GM18907 (cell line): ENCODE data around the gene MRPS5.
A peak's percentile ranks its signal among the peaks of the same experiment; 100 is the strongest.

ENCODE experiments used
- ATAC-seq: cut with Tn5 transposase; IDR thresholded peaks from one replicate; pipeline ENCODE4 v1.9.1; 2021; ENCODE audit warnings: mild to moderate bottlenecking, moderate library complexity; ENCODE audit not compliant: unreplicated experiment

MRPS5 gene

DNA sequence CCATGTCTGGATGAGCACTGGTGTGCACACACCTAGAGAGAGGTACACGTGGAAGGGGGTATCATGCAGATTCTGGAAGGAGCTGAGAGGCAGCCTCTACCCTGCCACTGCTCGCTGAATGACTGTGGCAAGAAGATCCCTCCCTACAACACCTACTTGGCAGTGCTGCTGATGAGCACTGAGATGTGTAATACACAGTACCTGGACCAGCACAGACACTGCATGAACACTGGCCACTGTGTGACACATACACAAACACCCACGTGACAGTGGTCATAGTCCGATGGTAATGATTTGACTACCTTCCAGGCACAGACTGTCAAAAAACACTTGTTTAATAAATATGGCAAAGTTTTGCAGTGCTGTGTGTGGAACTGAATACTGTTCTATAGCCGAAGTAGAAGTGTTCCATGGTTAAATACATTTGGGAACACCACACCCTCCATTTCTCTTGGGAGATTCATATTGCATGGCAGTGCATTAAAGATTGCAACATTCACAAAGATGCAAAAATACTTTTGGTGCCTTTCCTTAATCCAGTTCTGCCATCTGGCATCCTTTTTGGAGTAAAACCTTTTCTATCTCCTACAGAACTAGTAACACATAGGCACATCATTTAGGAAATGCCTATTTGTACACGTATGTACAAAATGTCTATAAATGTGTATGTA lies 29.6 kb downstream of the MRPS5 start:
- ATAC-seq = no peak

DNA sequence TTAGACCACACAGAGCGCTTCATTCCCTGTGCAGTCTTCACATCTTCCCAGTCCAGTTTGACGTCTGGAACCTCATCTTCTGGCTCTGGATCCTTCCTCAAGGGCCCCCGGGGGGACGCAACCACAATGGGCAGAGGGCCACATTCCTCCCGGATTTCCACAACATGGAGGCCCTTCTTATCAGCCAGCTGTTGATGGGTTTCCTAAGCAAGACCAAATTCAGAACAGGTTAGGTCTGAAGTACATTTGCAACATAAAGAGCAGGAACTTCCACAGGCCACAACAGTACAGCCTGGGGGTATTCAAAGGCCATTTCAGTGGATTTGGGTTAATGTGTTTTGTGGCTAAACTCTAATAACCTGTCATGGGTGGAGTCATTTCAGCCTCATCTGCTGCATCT lies 34.2 kb downstream of the MRPS5 start:
- no peak for ATAC-seq

DNA sequence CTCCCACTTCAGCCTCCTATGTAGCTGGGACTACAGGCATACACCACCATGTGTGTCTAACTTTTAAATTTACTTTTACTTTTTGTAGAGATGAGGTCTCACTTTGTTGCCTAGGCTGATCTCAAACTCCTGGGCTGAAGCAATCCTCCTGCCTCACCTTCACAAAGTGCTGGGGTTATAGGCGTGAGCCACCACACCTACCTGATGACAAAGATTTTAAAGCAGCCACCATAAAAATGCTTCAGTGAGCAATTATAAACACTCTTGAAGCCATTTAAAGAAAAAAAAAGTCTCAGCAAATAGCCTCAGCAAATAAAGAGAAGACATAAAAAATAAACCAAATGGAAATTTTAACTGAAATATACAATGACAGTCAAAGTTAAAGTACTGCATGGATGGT lies 35.6 kb downstream of the MRPS5 start:
- no peak for ATAC-seq

DNA sequence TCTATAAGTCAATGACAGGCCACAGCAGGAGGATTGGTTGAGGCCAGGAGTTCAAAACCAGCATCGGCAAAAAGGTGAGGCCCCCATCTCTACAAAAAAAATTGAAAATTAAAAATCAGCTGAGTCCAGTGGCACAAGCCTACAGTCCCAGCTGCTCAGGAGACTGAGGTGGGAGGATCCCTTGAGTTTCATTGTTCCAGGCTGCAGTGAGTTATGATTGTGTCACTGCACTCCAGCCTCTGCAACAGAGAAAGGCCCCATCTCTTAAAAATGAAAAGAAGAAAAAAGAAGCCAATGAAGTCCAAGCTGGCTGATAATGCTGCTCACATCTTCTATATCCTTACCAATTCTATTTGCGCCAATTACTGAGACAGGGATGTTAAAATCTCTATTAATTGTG lies 39.1 kb downstream of the MRPS5 start:
- no peak for ATAC-seq

DNA sequence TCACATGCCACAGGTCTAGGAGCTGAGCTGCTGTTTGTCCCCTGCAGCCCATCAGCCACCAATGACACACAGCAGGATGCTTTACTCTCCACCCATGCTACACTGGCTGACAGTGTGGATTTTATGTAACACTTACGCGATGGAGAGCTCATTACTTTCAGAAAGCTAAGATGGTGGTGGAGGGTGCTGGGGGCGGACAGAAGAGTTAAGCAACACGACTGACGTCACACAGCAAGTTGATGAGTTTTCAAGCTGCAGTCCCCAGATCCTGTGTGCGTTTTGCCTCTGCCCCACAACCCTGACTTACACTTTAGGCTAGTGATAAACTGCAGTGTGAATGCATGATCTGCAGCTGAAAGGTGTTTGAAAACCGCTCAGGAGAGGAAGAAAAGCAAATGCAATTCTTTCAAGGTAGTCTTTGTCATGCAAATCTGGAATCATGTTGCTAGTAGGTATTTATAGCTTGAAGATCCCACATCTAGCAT lies 42.4 kb downstream of the MRPS5 start:
- no peak for ATAC-seq

DNA sequence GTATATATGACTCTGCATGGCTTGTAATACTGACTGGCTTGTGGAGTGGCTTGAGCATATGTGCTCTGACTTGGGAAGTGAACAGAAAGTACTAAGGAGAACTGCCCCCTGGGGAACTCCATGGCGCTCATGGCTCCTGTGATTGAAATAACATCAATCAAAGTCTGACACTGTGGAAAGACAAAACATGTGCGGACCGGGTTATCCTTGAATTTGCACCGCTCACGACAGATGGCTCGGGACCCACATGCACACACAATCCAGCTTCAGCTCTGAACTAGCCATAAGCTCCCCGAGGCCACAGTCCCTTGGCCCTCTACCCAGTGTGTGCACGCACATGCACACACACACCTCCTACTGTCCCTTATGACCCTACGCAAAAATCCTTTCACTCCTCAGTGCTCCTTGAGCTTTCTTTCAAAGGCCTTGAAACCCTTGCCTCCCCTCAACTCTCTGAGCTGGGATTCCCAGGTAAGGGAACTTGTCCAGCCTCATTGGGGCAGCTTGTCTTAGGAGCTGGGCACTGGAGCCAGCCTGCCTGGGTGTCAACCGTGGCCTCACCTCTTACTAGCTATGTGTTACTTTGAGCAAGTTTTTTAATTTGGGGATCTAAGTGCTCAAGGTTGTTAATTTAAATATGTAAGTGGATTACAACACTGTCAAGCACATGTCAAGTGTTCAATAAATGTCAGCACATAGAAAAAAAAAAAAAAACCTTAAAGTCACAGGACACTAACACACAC lies 43.6 kb downstream of the MRPS5 start:
- ATAC-seq = no peak

DNA sequence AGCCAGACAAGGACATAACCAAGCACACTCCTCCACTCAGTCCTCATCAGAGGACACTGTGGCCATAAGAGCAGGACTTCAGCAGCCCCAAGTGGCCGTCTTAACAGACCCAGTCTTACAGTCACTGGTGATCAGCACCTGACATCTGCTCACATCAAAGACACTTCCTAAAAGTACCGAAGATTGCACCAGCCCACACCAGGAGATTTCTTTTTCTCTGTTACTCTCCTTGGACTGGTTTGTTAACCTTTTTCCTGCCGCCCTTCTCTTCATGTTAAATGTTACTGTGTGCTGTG lies 44.1 kb downstream of the MRPS5 start:
- ATAC-seq = no peak

DNA sequence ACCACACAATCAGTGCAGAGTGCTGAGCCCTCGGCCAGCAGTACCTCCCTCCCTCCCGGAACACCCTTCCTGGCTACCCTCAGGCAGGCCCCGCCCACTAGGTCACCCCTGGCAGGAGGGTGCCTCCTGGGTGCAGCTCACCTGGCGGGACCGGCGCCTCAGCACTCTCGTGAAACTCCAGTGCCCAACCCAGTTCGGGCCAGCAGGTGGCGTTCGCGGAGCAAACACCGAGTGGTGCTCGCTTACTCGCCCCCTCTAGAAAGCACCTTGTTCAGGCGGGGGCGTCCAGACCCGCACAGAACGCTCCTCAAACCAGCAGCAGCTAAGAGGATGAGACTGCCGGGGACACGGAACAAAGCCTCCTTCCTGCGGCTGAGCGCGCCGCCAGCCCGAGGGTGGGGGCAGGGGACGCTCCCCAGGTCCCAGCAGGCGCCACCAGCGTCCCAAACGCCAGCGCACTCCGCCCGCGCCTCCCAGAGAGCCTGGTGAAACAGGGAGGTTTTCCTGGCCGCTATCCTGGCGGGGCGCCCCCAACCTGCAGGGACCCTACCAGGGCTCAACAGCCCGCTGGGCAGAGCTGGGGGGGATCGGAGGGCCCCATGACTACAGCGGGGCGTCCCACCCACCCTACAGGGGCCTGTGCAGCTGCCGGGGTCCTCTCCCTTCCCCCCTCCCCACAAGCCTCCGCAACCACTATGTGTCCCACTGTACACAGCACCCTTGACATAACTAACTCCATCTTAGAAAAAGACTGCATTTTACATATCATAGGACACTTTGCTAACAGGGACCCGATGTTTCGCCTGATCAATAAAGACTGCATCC lies 44.7 kb downstream of the MRPS5 start:
- peak; percentile 86 for ATAC-seq

DNA sequence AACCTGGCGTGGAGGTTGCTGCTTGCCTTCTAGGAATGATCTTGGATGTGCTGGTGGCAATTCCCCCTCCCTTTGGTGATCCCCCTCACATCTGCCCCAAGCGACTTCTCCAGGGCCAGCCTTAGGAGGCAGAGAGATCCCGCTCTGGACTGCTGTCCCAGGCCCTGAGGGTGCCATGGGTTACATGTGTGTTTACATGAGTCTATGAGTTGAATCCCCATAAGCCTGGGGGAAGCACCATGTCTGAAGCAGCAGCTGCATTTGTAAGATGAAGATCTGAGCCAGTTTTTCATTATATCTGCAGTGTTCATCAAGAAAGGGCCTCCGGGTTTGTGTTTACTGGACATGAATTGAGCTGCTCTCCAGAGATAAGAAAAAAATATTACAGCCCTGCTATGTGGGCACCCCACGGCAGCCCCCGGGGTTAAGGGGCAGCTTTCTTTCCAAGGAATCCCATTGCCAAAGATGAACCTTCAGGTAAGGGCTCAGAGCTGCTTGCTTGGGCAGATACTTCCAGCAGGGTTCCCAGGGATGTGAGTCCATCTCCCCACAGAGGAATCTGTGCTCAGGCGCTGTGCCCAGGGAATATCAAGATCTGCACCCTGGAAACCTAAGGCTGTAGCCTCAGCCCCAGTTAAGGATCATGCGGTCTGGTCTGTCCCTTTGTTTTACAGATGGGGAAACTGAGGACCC lies 46.0 kb downstream of the MRPS5 start:
- ATAC-seq = no peak

DNA sequence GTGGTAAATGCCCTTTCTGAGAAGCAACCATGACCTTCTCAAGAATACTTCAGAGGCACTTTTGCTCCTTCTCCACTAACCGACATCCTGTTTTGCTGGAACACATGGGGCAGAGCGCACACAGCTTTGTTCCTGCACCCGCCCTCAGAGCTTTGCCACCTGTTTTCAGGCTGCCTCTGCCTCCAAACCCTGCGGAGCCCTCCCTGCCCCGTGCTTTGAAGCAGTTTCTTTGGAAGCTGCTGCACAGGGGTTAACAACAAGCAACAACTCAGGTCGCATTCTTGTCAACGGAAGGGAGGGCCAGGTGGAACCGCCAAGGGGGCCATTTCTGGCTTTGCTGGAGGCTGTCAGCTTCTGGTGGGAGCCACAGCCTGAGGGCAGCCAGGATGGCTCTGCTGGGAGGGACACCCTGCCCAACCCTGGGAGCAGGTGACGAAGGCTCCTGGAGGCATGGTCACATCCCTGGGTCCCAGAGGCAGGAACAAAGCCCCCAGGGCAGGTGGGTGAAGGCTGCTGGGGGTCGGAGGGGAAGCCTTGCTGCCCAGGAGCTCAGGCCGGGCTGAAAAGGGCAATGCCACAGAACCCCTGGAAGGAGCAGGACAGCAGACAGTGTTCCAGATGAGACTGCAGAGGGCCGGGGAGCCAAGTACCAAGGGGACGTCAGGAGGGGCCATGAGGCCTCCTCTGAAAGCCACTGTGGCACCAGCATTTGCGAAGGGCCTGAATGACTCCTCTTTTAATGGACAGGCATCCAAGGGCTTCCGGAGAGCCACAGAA lies 46.8 kb downstream of the MRPS5 start:
- no peak for ATAC-seq

DNA sequence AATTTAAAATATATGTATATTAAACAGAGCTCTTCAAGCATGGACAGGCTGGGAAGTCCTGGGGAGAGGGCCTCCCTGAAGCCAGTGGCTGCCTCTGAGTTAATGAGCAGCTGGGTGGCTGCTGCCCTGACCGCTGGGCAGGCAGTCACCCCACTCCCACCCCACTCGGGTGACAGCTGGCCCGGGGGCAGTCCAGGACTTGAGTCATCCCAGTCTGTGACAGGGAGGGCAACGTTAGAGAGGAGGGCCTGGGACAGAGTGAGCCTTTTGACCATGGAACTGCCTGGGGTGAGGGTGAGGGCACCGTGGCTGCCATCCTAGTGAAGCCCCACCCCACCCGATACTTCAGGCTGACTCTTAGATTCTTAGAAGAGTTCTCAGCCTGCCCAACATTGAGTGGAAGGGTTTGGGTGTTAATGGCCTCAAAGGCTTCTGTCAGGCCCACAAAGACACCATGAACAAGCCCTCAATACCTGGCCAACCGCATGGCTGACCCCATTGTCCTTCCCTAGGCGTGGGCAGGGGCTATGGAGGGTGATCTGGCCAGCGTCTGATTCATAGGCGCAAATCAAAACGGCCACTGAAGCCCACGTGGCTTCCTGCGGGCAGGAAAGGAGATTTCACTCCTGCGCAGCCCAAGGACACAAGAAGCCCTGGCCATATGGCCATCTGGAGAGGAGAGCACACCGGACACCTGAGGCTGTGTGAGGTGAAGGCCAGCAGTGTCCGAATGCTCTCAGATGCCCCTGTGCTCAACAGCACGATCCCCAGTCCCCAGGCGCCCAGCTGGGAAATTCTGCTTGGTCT lies 47.5 kb downstream of the MRPS5 start:
- ATAC-seq = no peak

DNA sequence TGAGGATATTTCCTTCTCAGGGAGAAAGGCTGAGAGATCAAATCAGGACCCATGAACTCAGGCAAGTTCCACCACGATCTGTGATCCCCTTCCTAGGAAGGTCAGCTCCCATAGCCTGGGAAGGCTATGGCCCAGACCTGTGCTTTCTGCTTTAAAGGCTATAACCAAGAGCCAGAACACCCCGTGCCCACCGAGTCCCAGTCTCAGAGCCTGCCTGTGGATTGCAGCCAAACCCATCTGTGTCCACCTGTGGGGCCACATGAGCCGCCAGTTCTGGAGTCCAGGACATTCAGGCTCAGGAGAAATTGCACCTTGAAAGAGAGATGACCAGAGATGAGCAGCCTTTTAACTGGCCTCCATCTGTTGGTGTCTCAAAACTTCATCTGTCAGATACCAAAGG lies 49.2 kb downstream of the MRPS5 start:
- ATAC-seq = no peak

DNA sequence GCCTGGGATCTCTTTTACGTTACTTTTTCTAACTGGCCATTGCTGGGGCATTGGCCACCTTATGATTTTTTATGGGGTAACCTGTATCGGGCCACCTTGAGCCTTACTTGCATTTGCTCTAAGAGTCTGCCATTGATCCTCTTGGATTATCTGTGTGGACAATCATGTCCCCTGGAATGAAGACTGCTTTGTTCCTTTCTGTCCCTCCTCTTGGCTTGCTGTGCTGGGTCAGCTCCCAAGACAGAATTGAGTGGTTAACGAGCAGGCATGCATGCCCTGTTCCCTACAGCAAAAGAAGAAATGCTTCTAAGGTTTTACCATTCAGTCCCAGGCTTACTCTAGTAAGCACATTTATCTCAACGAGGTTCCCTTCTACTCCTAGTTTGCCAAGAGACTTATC lies 49.8 kb downstream of the MRPS5 start:
- no peak for ATAC-seq

DNA sequence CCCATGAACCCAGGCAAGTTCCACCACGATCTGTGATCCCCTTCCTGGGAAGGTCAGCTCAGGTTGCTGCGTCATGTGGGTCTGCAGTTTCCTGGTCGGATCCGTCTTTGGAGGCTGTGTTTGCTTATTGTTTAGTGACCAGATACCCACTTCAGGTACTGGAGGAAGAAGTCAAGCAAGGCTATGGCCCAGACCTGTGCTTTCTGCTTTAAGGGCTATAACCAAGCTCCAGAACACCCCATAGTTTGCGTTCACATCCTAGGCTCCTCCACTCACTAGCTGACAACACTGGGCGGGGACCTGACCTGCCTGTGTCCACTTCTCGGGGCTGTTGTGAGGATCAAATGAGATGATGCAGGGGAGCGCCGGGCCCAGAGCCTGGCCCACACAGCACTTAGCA lies 52.1 kb downstream of the MRPS5 start:
- no peak for ATAC-seq

DNA sequence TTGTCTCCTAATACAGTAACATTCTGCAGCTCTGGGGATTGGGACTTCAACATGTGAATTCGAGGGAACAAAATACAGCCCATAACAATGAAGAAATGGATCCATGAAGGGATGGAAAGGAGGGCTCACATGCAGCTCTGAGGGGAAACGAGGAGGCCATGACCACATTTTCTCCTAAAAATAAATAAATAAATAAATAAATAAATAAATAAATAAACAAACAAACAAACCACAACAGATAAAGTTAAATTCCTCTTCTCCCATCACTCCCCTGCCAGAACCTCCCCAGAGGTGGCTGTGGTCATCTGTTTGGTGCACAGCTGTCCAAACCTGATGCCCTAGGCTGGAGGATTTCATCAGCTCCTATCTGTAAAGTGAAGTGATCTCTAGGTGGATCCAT lies 53.4 kb downstream of the MRPS5 start:
- ATAC-seq = no peak

DNA sequence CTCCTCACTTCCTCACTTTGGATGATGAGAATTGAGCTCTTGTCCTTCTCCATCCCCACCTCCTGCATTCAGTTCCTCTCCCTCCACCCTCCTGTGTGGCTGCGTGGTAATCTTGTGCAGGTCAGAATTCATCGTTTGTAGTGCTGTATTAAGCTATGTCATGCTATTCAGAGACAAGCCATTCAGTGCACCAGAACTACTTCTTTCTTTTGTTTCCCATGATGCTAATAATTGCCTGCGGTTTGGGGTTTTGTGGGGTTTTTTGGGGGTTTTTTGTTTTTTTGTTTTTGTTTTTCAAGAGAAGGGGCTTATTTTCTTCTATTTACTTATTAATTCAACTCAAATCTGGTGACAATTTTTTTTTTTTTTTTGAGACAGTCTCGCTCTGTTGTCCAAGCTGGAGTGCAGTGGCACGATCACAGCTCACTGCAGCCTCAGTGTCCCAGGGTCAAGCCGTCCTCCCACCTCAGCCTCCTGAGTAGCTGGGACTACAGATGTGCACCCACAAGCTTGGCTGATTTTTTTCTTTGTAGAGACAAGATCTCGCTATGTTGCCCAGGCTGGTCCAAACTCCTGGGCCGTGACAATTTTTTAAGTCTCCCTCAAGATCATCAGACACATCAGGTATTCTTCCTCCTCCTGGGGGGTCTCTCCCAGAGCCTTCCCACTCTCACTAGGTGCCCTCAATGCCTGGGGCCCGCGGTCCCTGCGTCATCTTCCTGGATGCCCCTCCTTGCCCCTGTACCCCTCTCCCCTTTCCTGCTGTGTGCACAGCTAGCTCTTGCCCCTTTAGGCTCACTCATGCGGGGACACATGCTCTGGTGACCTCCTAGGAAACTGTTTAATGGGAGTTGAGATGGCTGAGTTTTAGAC lies 58.3 kb downstream of the MRPS5 start:
- peak; percentile 82 for ATAC-seq

DNA sequence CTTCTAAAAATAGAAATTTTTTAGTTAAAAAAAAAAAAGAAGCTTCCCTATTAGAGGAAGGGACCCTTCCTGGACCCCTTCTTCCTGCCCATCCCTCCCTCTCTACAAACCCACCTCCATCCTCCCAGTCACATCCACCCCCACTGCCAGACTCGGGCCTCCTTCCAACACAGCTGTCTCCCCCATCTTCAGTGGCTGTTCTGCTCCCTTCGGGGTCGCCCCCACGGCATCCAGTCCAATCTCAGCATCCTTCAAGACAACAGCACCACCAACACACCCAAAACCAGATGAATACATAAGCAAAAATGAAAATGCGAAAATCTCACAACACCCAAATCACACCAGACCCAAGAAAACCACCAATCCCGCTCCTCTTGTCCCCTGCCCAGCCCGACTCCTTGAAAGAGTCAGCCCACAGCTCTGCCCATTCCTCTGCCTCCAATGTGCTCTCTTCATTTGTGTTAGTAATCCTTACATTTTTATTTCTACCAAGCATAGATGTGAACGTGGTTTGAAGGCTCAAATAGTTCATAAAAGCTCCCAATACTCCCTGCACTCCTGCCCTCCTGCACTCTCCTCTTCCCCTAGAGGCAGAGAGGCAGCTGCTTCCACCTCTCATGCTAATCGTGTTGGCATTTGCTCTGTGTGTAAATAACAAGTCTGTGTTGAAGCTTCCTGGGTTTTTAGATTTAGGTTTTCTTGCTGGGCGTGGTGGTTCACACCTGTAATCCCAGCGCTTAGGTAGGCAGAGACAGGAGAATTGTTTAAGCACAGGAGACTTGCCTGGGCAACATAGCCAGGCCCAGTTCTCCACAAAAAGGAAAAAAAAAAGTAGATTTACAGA lies 59.1 kb downstream of the MRPS5 start:
- ATAC-seq = peak; percentile 29

DNA sequence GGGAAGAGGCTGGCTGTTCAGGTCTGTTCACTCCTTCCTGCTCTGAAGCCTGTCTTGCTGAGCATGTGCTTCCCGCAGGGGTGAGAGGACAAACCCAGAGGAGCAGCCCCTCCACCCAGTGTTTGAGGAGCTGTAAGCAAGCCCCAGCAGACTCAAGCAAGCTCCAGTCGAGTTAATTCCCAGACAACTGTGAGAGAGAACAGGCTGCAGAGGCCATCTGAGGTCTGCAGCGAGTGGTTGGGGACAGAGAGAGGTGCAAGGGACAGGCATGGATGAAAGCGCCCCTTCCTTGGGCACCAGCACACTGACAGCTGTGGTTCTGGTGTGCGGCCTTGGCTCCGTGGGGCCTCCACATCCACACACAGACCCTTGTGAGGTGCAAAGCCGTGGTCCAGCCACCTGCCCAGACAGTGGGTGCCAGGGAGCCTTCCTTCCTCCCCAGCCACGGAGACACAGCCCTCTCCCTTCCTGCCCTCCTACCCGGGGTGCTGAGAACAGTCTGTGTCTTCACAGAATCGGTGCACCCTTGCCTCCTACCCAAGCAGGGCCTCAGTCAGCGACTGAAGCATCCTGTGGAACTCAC lies 59.9 kb downstream of the MRPS5 start:
- ATAC-seq = no peak
